ENCODE data around the gene DCST1.

DCST1 gene

DNA sequence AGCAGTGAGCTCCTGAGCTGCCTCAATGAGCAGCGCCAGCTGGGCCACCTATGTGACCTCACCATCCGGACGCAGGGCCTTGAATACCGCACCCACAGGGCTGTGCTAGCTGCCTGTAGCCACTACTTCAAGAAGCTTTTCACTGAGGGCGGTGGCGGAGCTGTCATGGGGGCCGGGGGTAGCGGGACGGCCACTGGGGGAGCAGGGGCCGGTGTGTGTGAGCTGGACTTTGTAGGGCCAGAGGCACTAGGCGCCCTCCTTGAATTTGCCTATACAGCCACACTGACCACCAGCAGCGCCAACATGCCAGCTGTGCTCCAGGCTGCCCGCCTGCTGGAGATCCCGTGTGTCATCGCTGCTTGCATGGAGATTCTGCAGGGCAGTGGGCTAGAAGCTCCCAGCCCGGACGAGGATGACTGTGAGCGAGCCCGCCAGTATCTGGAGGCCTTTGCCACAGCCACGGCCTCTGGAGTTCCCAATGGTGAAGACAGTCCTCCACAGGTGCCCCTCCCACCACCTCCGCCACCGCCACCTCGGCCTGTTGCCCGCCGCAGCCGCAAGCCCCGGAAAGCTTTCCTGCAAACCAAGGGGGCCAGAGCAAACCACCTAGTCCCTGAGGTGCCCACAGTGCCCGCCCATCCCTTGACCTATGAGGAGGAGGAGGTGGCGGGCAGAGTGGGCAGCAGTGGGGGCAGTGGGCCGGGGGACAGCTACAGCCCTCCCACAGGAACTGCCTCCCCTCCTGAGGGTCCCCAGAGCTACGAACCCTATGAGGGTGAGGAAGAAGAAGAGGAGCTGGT is 18.7 kb upstream of the DCST1 start:
- DNase-seq: no peak

DNA sequence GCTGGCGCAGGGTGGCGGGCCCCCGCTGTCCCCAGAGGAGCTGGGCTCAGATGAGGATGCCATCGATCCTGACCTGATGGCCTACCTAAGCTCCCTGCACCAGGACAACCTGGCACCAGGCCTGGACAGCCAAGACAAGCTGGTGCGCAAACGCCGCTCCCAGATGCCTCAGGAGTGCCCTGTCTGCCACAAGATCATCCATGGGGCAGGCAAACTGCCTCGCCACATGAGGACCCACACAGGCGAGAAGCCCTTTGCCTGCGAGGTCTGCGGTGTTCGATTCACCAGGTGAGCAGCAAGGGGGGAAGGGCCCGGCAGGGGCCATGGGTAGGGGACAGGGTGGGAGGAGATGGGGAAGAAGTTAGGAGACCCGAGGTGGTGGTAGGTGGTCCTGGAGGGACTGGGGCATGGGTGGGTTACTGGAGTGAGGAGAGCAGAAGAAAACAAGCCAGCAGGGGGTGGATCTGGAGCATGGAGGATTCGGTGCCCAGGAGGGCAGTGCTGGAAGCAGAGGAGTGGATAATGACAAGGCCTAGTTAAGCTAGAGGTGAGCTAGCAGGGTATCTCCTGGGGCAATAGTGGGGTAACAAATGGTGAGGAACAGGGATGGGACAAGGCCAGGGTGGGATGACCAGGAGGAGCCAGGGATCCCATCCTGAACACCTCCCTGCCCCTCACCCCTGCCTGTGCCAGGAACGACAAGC is 17.9 kb upstream of the DCST1 start:
- DNase-seq: no peak

DNA sequence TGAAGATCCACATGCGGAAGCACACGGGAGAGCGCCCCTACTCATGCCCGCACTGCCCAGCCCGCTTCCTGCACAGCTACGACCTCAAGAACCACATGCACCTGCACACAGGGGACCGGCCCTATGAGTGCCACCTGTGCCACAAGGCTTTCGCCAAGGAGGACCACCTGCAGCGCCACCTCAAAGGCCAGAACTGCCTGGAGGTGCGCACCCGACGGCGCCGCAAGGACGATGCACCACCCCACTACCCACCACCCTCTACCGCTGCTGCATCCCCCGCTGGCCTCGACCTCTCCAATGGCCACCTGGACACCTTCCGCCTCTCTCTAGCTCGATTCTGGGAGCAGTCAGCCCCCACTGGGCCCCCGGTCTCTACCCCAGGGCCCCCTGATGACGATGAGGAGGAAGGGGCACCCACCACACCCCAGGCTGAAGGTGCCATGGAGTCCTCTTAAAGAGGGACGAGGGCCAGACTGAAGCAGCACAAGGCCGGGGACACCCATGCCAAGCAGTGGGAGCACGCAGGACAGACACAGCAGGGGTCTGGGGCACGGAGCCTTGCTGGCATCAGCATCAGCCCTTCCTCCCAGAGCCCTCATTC is 17.3 kb upstream of the DCST1 start:
- no peak for DNase-seq

DNA sequence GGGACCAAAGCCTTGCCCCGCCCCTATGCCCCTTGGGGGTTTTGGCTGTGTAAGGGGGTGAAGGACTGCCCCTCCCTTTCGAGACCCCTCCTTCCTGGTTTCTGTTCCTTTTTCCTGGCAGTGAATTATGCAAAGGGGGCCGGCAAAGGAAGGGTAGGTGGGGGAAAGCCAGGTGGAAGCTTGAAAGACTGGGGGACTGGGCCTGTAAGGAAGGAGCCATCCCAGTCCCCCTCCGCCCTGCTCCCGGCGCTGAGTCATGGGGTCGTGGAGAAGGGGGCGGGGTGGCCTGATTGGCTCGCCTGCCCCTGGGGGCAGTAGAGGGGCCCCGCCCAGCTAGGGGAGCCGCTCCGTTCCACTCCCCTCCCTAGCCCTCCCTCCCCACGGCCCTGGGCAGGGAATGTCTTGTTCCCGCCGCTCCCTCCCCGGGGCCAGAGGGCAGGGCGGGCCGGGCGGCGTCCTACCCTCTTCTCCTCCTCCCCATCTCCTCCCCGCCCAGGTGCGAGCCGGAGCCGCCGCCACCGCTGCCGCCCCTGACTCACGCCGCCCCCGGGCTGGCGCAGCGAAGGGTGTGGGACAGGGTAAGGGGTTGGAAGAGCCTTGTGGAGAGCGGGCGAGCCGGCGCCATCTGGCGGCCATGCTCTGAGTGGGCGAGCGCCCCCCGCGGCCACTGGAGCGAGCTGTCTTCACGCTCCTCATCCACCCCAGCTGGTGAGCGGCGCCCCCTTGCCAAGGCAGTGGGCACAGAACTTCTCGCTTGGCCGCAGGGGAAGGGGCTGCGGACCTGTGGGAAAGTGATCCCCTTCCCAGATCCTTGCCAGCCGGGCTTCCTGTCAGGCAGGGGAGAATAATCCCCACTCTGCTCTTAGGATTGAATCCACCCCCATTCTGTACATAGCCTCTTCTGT is 16.3 kb upstream of the DCST1 start:
- peak; percentile 92 for DNase-seq

DNA sequence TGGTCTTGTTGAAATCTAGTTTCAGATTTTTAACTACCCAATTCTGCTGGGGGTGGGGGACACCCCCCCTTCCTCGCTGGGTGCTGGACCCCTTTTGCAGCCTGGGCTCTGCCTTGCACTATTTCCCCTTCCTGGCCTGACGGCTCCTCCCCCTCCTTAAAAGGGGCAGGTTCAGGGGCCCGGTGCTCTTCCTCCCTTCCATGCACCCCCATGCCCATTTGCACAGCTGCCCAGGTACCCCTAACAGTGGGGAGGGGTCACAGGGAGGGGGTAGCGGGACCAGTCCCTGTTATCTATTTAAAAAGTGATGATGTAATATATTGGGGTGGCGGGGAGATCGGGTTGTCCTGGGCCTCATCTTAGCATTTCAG is 15.7 kb upstream of the DCST1 start:
- no peak for DNase-seq

DNA sequence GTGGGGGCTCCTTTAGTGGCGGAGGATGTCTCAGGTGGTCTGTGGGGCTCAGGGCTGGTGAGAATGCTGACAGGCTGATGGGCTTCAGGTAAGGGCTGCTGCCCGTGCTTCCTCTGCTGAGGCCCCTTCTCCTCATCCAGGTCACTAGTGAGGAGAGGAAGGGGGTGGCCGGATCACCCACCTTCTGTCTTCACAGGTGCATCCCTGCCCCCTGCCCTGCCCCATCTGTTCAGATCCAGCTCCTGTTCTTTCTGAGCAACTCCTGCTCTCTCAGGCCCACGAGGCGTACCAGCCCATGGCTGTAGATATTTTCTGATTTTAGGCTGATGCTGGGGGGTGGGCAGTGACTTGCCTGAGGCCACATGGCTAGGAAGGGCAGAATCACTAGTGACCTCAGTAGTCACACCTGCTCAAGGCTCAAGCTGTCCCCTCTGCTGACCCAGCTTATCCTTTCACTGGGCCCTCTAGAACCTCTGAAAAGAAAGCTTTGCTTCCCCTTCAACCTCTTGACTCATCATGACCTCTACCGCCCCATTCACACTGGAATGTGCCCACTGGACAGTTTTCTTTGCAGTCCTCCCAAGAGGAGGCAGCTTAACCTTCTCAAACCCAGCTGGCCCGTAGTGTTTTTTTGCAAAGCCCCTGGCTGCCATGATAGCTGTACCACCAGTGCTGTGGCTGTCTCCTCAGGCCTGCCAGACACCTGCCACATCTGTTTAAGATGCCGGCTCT is 14.8 kb upstream of the DCST1 start:
- DNase-seq: no peak

DNA sequence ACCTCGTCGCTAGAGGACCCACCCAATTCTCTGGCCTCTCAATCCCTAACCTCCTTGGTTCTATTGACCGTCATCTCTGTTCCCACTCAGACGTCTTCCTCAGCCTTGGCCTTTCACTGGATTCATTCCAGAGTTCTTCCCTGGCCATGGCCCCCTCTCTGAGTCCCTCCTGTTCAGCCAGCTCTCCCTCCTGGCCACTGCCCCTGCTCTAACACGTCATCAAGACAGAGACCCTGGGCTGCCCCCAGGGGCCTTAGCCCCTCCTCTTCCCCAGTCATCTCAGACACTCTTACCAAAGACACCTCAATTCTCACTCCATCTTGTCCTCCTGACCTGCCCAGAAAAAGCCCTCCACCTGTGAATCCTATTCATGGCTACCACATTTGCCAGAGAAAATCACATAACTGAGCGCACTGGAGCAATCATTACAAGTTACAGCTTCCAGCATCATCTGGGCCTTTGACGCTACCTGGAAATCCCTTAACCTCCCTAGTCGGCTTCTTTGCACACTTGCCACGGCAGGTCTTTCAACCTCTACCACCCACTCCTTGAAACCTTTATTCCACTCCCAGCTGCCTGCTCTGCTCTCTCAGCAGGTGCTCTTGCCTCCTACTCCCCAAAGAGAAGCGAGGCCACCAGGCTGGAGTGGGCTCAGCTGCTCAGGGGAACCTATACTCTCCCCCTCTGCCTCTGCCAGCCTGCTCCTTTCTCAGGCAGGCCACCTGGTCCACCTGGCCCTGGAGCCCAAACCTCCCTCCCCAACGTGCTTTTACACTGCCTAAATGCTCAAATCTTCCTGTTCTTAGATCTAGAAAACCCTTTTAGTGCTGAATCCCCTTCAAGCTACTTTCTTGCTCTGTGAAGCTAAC is 14.0 kb upstream of the DCST1 start:
- no peak for DNase-seq

DNA sequence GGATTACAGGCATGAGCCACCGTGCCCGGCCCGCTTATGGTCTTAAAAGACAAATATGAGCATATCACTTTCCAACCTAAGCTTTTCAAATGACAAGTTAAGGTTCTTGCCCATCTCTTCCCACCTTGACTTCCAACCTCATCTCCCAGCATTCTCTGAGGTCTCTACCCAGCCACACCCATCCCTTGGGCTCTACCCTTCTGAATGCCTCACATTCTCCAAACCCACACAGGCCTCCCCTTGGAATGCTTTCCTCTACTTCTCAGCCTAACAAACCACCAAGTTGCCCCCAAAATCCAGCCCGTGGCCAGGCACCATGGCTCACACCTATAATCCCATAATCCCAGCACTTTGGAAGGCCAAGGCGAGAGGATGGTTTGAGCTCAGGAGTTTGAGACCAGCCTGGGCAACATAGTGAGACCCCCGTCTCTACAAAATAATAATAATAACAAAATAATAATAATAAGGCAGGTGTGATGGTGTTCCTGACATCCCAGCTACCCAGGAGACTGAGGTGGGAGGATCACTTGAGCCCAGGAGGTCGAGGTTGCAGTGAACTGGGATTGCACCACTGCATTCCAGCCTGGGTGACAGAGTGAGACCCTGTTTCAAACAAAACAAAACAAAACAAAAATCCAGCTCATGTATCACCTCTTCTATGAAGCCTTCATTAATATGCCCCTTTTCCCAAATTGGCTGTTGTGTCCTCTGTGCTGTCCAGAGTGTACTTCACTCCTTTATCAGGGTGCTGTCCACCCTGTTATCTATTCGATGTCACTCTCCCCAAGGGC is 11.3 kb upstream of the DCST1 start:
- DNase-seq: no peak

DNA sequence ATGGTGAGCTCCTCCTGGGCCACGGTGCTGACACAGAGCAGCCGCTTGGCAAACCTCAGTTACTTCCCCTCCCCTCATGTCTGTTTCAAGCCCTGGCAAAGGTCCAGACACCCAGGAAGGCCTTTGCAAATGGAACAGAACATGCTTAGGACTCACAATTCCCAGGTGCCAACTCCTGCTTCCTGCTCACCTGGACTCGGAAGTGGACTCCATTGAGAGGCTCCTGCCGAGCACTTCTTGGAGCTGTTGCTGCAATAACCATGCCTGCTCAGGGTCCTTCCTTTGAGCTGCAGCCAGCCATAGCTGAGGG is 10.7 kb upstream of the DCST1 start:
- no peak for DNase-seq

DNA sequence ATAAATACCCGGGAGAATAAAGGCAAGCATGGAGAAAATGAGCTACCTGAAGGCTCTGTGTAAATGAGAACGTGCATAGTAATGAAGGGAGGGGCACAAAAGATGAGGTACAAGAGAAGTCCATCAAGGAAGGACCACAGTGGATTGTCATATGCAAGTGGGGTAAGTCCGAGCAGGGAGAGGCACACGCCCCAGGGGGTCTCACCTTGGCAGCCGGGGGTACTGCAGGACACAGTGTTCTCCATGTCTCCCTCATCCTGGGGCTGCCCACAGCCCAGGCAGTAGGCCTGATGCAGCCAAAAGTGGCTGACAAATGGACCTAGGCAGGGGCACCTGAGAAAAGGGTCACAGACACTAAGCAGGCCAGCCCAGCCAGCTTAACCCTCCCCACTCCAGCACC is 10.0 kb upstream of the DCST1 start:
- no peak for DNase-seq

DNA sequence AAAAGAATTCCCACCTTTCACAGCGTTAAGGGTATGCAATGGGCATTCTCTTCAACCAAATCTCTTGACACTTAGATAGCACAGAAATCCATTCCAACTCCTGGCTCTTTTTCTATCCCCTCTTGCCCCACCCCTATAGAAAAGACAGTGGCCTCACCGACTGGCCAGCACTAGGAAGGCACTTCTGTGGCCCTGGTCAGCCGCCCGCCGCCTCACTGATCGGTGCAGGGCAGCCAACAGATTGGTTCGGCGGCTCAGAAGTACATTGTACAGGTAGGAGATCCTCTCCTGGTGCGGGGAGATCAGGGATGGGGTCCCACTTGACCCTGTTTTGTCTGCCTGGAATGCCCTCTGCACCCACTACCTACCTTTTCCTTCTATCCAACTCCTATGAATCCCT is 9.3 kb upstream of the DCST1 start:
- DNase-seq: no peak

DNA sequence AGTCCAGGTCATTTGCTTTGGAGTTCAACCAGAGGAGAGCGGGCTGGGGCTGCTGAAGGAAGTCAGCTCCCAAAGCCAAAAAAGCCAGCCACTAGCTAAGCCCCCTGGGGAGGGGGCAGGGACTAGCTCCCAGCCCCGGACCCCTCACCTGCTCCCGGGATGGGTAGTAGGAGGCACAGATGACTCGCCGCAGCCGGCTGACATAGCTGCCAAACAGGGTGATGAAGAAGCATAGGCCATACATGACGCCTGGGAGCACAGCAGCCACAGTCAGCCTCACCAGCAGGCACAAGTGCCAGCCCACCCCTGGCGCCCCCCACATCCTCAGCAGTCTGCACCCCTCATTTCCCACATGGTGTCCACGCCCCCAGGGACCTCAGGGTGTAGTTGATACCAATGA is 7.5 kb upstream of the DCST1 start:
- no peak for DNase-seq

DNA sequence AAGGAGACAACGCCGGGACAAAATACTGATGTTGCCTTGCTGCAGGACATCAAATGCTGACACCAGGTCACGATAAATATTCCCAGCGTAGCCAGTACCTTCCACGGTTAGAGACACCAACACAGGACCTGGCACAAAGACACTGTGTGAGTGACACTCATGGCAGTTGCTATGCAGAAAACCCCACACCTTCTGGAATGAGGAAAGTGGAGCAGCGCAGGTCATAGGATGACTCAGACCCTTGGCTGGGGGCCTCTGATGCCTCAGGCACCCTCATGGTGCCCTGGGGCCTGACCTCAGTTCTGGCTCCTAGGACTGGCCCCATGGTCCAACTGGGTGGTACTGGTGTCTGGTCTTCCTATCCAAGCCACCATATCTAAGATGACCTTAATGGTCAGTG is 7.0 kb upstream of the DCST1 start:
- no peak for DNase-seq

DNA sequence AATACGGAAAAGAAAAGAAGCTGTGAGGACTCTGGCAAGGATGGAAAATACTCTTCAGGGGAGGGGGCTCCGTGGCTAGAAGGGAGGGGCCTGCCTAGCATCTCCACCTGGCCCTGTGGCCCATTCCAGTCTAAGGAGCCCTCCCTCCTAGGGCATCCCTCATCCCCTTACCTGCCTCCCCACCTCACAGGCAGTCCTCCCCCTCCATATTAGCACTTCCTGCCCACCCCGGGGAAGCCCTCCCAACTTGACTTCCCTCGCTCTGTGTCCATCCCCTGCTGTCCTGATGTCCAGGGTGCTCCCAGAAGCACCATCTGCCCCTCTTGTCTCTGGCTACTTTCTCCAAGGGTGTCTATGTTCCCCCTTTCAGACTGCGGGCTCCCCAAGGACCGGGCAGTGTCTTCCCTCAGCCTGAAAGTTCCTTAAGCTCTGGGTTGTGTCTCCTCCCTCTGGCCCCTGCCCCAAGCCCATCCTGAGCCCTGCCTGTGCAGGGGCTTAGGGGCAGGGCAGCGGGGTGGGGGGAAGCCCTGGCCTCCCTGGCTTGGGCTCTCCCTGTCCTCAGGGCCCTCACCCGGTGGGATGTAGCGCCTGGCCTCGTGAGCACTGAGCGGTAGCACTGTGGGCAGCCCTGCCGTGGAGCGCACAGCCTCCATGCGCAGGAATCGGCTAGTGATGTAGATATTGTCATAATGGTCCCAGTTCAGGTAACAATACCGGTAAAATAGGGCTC is 3.9 kb upstream of the DCST1 start:
- no peak for DNase-seq

DNA sequence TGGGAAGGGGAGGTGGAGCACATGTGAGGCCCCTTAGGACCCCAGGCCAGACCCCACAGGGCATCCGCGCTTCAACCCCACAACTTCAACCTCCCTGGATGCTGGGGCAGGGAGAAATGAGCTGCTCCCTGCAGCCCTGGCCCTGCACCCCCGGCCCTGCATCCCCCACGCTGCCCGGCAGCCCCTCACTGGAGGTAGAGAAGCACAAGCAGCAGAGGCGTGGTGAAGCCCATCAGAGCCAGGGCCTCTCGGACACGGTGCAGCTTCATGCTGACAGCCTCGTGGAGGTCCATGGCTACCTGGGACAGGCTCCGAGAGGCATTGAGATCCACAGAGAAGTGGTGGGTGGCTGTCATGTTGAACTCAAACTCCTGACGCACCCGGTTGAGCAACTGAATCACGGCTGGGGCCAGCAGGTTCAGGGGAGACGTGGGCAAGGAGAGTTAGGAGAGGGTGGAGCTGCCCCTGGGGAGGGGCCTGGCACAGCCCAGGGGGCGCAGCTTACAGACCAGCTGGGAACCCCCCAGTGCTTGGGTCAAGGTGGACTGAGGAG is 3.3 kb upstream of the DCST1 start:
- DNase-seq: no peak

DNA sequence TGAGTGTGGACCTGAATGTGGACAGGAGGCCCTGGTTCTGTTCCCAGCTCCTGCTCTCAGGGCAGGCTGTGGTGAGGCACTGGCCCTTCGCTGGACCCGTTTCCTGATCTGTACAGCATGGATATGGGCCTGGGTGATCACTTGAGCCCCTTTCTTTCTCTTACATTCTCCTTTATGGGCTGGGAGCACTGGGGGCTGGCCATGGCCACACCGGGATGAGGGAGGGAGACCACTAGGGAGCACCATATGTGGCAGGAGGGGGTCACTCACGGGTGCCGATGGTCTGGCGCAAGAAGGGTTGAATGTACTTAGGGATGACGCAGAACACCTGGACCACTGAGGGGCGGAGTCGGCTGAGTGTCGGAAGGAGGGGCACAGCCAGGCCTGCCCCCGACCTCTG is 2.7 kb upstream of the DCST1 start:
- DNase-seq: no peak

DNA sequence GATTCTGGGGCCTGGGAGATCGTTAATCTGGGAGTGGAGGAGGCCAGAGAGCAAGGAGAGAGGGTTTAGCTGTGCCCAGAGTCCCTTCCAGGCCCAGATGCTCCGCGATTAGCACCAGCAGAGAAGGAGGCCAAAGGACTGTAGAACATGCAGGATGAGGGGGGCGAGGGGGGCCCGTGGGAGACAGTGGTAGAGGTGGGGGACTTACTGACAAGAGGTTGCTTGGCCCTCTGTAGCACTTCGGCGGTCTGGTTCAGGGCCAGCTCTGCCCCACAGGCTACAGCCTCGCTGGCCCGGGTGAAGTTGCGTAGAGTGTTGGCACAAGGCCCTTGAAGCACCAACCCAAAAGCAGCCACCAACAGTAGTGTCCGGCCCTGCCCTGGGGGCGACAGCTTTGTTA is 738 bp upstream of the DCST1 start:
- no peak for DNase-seq

DNA sequence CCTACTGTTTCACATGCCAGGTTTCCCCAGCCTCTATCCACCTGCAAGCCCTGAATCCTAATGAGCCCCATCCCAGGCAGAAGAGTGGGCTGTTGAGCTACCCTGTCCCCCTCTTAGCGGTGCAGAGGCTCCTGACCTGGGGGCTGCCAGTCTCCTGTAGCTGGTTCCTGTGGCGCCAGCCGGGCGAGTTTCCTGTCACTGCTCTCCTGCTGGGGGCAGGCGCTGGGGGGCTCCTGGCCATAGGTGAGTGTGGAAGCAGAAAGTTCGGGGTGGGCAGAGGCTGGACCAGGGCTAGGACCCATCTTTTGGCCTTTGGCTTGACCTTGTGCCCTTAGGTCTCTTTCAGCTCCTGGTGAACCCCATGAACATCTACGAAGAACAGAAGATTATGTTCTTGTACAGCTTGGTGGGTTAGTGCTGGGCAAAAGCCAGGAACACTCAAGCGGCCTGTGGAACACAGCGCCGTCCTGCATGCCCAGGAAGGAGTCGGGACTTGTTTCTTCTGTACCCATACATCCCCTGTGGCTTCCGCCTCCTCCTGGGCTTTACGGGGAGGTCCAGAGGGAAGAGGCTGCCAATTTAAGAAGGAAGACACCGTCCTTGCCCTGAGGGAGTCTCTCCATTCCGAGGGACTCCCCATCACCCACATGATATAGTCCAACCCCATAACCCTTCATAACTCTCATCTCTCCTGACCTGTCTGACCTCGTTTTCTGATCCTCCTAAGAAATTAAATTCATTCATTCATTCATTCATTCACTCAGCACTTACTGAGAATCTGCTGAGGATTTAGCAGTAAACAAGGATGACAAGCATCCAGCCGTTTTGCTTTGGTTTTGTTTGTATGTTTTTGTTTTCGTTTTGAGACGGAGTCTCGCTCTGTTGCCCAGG is 939 bp downstream of the DCST1 start:
- no peak for DNase-seq

DNA sequence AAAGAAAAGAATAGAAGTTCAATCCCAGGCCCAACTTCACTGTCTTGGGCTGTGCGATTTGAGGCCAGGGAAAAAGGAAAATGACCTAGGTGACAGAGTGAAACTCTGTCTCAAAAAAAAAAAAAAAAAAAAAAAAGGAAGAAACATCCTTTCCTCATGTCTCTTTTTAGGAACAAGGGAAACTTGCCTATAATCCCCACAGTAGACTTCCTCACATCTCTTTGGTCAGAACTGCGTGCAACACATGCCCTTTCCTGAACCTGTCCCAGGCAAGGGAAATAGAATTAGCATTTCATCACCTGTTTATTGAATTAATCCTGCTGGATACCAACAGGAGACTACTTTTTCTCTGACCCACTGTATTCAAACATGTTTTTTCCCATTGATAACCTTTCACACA is 2.3 kb downstream of the DCST1 start:
- no peak for DNase-seq
